ENCODE data around the gene MRFAP1L1. TPM values are rescaled to one million over a fixed set of nuclear protein-coding genes. Genes with fewer than 3 reads are reported as not detected.

Gene MRFAP1L1
- total RNA-seq, 2 donors from 2014 or later: 47.1 to 62.6 TPM

DNA sequence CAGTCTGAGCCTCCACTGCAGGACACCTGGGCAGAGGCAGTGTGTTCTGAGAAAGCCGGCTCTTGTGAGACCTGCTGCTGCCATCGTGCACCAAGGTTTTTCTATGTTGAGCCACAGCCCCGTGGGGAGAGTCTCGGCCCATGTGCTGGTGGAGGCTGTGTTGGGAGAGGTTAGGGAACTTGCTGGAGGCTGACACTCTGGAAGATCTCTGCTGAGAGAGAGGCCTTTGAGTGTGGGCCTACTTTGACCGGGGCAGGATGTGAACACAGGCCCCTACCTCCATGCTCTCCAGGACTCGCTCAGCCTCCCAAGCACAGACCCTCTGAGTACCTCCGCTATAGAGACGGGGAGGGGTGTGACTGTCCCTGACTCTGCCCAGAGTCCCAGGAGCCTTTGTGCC, 17.3 kb downstream of the MRFAP1L1 start:
- no peak overlapping the region for H3K27ac ChIP-seq
- H3K4me1 ChIP-seq (ENCODE audit: control insufficient read depth in 1 of 2, low read depth in 2 of 2): peaks cover 0 to 16% of the 10 kb centered on the region in 2 donors
- H3K36me3 ChIP-seq: no peaks in the 10 kb centered on the region
- H3K9me3 ChIP-seq: no peaks in the 10 kb centered on the region
- no peak overlapping the region for H3K4me3 ChIP-seq
- ATAC-seq (ENCODE audit: insufficient number of reproducible peaks, low FRiP score, low read depth) (no peak), DNase-seq (ENCODE audit: low spot score) (no peak)
- TF ChIP-seq, protein P1, sequence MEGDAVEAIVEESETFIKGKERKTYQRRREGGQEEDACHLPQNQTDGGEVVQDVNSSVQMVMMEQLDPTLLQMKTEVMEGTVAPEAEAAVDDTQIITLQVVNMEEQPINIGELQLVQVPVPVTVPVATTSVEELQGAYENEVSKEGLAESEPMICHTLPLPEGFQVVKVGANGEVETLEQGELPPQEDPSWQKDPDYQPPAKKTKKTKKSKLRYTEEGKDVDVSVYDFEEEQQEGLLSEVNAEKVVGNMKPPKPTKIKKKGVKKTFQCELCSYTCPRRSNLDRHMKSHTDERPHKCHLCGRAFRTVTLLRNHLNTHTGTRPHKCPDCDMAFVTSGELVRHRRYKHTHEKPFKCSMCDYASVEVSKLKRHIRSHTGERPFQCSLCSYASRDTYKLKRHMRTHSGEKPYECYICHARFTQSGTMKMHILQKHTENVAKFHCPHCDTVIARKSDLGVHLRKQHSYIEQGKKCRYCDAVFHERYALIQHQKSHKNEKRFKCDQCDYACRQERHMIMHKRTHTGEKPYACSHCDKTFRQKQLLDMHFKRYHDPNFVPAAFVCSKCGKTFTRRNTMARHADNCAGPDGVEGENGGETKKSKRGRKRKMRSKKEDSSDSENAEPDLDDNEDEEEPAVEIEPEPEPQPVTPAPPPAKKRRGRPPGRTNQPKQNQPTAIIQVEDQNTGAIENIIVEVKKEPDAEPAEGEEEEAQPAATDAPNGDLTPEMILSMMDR (IDR thresholded peaks at IDR 0.05): no peak
- no peaks in the 10 kb centered on the region for H3K27me3 ChIP-seq (replicated peaks; ENCODE audit: insufficient read depth)

- no peak overlapping the region for H3K27ac ChIP-seq
- no peaks in the 10 kb centered on the region for H3K36me3 ChIP-seq
- DNase-seq (ENCODE audit: low spot score) (no peak), ATAC-seq (ENCODE audit: insufficient number of reproducible peaks, low FRiP score, low read depth) (no peak)
- no peaks in the 10 kb centered on the region for H3K4me1 ChIP-seq (ENCODE audit: control insufficient read depth in 1 of 2, low read depth in 2 of 2)
- TF ChIP-seq, protein P1 (IDR thresholded peaks at IDR 0.05): no peak
- H3K4me3 ChIP-seq: no peak overlapping the region
- H3K9me3 ChIP-seq: no peaks in the 10 kb centered on the region
- H3K27me3 ChIP-seq (replicated peaks; ENCODE audit: insufficient read depth): no peaks in the 10 kb centered on the region
Measured at GRCh38 chr4:6689506-6689960, 20.1 kb downstream of the MRFAP1L1 start.

DNA sequence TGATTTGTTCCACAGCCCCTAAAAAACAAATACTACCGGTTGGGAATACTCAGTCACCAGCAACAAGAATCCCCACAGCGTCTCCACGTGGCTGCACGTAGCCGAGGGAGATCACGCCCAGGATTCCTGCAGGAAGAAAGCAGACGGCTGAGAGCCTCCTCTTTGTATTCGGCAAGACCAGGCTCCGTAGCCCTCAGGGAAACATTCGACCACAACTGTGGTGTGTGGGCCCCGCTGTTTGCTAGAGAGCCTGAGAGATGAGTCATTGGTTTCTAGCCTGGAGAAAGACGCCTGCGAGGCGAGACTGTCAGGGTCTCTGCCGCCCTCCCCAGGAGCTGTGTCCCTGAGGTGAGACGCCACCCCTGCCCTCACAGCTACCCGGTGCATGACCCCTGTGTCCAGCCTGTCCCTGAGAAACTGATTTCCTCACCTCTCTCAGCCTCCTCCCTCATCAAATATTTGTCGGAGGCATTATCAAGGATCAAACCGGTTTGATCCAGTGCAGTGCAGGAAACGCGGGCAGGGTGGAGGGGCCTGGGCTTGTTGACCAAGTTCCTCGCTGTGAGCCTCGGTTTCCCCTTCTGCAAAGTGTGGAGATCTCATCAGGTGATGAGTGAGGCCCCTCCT, 20.7 kb downstream of the MRFAP1L1 start:
- no peak overlapping the region for H3K27ac ChIP-seq
- no peaks in the 10 kb centered on the region for H3K36me3 ChIP-seq
- ATAC-seq (ENCODE audit: insufficient number of reproducible peaks, low FRiP score, low read depth): no peak
- no peaks in the 10 kb centered on the region for H3K27me3 ChIP-seq (replicated peaks; ENCODE audit: insufficient read depth)
- no peak for DNase-seq (ENCODE audit: low spot score)
- H3K4me3 ChIP-seq: no peak overlapping the region
- H3K9me3 ChIP-seq: no peaks in the 10 kb centered on the region
- no peaks in the 10 kb centered on the region for H3K4me1 ChIP-seq (ENCODE audit: control insufficient read depth in 1 of 2, low read depth in 2 of 2)
- TF ChIP-seq, protein P1 (IDR thresholded peaks at IDR 0.05): no peak

DNA sequence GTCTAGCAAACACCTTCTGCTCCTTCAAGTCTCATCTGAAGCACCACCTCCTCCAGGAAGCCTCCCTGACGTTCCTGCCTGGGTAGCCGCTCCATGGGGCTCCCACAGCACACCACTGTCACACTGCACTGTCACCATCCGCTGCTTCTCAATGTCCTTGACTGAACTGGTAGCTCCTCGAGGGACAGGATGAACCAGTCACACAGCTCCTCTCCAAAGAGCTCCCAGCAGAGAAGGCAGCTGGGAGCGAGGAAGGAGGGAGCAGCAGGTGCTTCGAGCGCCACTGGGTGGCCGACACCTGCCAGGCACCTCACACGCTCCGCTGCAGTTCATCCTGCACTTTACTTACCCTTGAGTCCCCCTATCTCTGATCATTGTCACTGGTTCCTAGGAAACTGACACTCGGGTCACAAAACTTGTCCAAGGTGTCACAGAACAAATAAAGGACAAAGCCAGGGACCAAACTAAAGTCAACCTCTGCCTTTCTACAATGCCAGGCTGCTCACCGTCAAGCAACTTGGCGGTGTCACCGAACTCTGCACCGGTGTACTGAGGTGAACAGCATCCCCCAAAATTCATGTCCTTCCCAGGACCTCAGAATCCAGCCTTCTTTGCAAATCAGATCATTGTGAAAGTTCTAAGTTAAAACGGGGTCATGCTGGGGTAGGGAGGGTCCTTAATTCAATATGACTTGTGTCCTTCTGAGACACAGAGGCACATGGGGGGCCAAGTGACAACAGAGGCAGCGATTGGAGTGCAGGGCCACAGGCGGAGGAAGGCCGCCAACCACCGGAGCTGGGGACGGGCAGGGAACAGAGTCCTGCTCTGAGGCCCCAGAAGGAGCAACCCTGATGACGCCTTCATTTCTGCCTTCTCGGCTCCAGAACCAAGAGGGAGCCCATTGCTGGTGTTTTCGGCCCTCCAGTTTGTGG, 21.5 kb downstream of the MRFAP1L1 start:
- no peak for DNase-seq (ENCODE audit: low spot score)
- no peak for ATAC-seq (ENCODE audit: insufficient number of reproducible peaks, low FRiP score, low read depth)
- no peaks in the 10 kb centered on the region for H3K4me1 ChIP-seq (ENCODE audit: control insufficient read depth in 1 of 2, low read depth in 2 of 2)
- no peak overlapping the region for H3K27ac ChIP-seq
- no peak overlapping the region for H3K4me3 ChIP-seq
- no peaks in the 10 kb centered on the region for H3K9me3 ChIP-seq
- no peaks in the 10 kb centered on the region for H3K36me3 ChIP-seq
- H3K27me3 ChIP-seq (replicated peaks; ENCODE audit: insufficient read depth): no peaks in the 10 kb centered on the region
- TF ChIP-seq, protein P1 (IDR thresholded peaks at IDR 0.05): no peak

DNA sequence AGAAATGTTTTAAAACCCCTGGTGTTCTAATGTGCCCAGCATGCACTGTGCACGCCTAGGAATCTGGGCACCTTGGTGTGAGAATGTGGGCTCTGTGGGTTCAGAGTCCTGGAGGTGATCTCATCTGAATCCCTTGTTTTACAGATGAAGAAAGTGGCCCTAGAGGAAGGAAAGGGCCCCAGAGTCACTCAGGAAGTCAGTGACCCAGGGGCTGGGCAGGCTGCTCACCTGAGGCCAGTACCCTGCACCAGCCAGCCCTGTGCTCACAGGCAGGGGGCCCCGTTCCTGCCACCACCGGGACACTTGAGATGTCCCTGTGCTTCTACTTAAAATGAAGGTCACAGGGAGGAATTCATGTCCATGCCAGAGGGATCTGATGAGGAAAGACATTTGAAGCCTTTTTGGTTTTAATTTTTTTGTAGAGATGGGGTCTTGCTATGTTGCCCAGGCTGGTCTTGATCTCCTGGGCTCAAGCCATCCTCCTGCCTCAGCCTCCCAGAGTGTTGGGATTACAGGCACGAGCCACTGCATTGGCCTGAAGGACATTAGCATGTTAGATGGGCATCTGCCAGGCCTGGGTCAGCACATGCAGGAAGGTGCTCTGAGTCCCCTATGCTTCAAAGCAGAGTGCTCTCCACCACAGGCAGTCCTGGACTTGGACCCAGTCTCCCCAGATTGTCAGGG, 23.4 kb downstream of the MRFAP1L1 start:
- no peak overlapping the region for H3K4me3 ChIP-seq
- no peaks in the 10 kb centered on the region for H3K27me3 ChIP-seq (replicated peaks; ENCODE audit: insufficient read depth)
- DNase-seq (ENCODE audit: low spot score) (no peak), ATAC-seq (ENCODE audit: insufficient number of reproducible peaks, low FRiP score, low read depth) (no peak)
- H3K36me3 ChIP-seq: no peaks in the 10 kb centered on the region
- no peaks in the 10 kb centered on the region for H3K9me3 ChIP-seq
- no peaks in the 10 kb centered on the region for H3K4me1 ChIP-seq (ENCODE audit: control insufficient read depth in 1 of 2, low read depth in 2 of 2)
- H3K27ac ChIP-seq: no peak overlapping the region
- TF ChIP-seq, protein P1 (IDR thresholded peaks at IDR 0.05): no peak

Data from thoracic aorta (tissue), 2 donors.